ENCODE results near the gene INPP5A. TPM values are rescaled to one million over a fixed set of nuclear protein-coding genes. Genes with fewer than 3 reads are reported as not detected.

Gene INPP5A
- total and polyA plus RNA-seq, 10 of the 15 experiments (the other 5 are each of a cell fraction or from before 2014, with no cell fraction given): 0.52 to 15.0 (median 6.3) TPM

- peaks cover 0 to 2% of the 10 kb centered on the region in 2 experiments; a peak in 2 of 4 replicates for H3K36me3 ChIP-seq (ENCODE audit: control insufficient read depth in 2 of 2, insufficient read depth in 2 of 2, low read length in 1 of 2)
- 83% methylated on average over 23 of the region's 26 CpGs for WGBS (ENCODE audit: insufficient coverage, insufficient replicate concordance, low lambda C conversion rate, missing lambda C conversion rate)
- peaks cover 8% of the 10 kb centered on the region; the same call in 1 of the 3 replicates for H3K9me3 ChIP-seq (replicated peaks; ENCODE audit: control insufficient read depth, insufficient read depth, low read length)
- DNase-seq (ENCODE audit: low read depth, low spot score) (no peak), ATAC-seq (no peak), FAIRE-seq (no peak)
- no peaks in the 10 kb centered on the region for H3K79me2 ChIP-seq (ENCODE audit: control insufficient read depth, insufficient read depth, low read length)
- BruUV-seq (replicated peaks): no TSS peak
- H3K27ac ChIP-seq (ENCODE audit: control insufficient read depth, insufficient read depth): no peak overlapping the region
- H3K4me2 ChIP-seq (ENCODE audit: control insufficient read depth, insufficient read depth): no peak overlapping the region
- H3K4me3 ChIP-seq: no peak overlapping the region
- H3K9ac ChIP-seq (ENCODE audit: control insufficient read depth, insufficient read depth, low read length): no peak overlapping the region
- H2AFZ ChIP-seq (ENCODE audit: control insufficient read depth, low read depth, low read length): no peak overlapping the region
- H4K20me1 ChIP-seq (ENCODE audit: control insufficient read depth, insufficient read depth): no peaks in the 10 kb centered on the region
- ChIA-PET RAD21 (ENCODE audit: unreplicated experiment) (no interaction called here), POLR2A (no interaction called here), CTCF (no interaction called here), SMC1A (ENCODE audit: uncharacterized antibody, unreplicated experiment) (no interaction called here)
- H3K27me3 ChIP-seq (replicated peaks in 1 of 2; ENCODE audit: control insufficient read depth in 2 of 2, insufficient read depth in 2 of 2, low read length in 1 of 2): no peaks in the 10 kb centered on the region
- H3K4me1 ChIP-seq (ENCODE audit: control insufficient read depth, insufficient read depth, low read length): no peaks in the 10 kb centered on the region
- intact Hi-C loops (cut with micrococcal nuclease; ENCODE audit: unreplicated experiment) (no loop called here), in situ Hi-C loops (cut with MboI) (no loop called here)
- TF ChIP-seq SREBF2 (IDR thresholded peaks at IDR 0.05; ENCODE audit: low read length) (no peak), FOS (IDR thresholded peaks at IDR 0.05; ENCODE audit: borderline replicate concordance, extremely low read depth, insufficient read length) (no peak), IKZF2 (IDR thresholded peaks at IDR 0.05) (no peak), HDAC2 (IDR thresholded peaks at IDR 0.05) (no peak), ZBTB11 (CRISPR knock-in tag; IDR thresholded peaks at IDR 0.05) (no peak), SUZ12 (IDR thresholded peaks at IDR 0.05; ENCODE audit: unreplicated experiment) (no peak), POLR2AphosphoS5 (IDR thresholded peaks at IDR 0.05; ENCODE audit: low read length) (no peak), REST (IDR thresholded peaks at IDR 0.05; ENCODE audit: low read depth, low read length) (no peak), SIN3A (IDR thresholded peaks at IDR 0.05; ENCODE audit: low read depth, low read length) (no peak), NR2C2 (IDR thresholded peaks at IDR 0.05; ENCODE audit: borderline replicate concordance, control insufficient read depth, insufficient read length, low read depth) (no peak), MXI1 (IDR thresholded peaks at IDR 0.05; ENCODE audit: low read depth, low read length) (no peak), MAX (IDR thresholded peaks at IDR 0.05; ENCODE audit: low read depth, low read length) (no peak), CEBPB (IDR thresholded peaks at IDR 0.05; ENCODE audit: borderline replicate concordance in 1 of 2, low read depth in 2 of 2, low read length in 2 of 2) (no peak)
Measured at GRCh38 chr10:132701099-132701845, 163.7 kb downstream of the INPP5A start.

Data from GM12878 (cell line).